ENCODE measurements around the gene THAP12.

DNA sequence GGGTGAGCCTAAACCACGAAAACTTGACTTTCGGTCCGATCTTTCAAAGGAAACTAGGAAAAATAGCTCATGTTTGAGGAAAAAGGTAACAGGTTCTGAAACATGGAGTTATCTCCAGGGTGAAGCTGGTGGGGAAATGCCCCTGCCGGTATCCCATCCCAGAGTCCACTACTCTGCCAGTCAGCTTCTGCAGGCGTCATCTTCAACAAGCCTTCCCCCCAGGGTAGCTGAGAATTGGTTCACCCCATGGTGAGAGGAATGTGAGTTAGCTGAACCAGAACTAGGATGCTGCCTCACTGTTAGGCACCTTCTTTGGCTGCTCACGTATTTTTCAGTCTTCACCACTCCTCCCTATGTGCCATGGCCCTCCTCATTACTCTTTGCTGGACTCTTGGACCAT, 1.3 kb upstream of the THAP12 start:
- TF ChIP-seq ESRRA (IDR thresholded peaks at IDR 0.05; ENCODE audit: borderline replicate concordance, low read length), result no peak
- TF ChIP-seq POLR2A (IDR thresholded peaks at IDR 0.05; ENCODE audit: low read length), result no peak
- TF ChIP-seq CHD4 (IDR thresholded peaks at IDR 0.05; ENCODE audit: borderline replicate concordance), result no peak
